ENCODE data around the gene KSR2. TPM values are rescaled to one million over a fixed set of nuclear protein-coding genes. Genes with fewer than 3 reads are reported as not detected.

KSR2 gene
- total RNA-seq, 1 experiment from 2014 or later, result 0.15 TPM

DNA sequence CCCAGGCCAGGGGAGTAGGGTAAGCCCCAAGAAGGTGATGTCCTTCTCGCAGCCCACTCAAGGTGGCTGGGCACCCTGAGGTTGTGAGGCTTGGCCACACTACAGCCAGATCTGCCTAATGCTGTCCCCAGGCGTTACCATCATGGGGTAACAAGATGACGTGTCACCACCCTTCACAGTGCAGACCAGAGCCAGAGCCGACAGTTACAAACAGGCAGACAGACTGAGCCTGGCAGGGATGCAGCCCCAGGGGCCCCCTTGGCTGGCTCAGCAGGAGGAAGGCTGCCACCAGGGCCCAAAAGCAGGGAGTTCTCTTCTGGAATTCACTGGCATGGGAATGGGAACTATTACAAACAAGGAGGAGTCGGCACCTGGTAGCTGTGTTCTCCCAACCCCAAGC is 304.6 kb downstream of the KSR2 start:
- H3K36me3 ChIP-seq (ENCODE audit: control insufficient read depth, insufficient read depth, low read length), result no peaks in the 10 kb centered on the region
- TF ChIP-seq, protein P1, sequence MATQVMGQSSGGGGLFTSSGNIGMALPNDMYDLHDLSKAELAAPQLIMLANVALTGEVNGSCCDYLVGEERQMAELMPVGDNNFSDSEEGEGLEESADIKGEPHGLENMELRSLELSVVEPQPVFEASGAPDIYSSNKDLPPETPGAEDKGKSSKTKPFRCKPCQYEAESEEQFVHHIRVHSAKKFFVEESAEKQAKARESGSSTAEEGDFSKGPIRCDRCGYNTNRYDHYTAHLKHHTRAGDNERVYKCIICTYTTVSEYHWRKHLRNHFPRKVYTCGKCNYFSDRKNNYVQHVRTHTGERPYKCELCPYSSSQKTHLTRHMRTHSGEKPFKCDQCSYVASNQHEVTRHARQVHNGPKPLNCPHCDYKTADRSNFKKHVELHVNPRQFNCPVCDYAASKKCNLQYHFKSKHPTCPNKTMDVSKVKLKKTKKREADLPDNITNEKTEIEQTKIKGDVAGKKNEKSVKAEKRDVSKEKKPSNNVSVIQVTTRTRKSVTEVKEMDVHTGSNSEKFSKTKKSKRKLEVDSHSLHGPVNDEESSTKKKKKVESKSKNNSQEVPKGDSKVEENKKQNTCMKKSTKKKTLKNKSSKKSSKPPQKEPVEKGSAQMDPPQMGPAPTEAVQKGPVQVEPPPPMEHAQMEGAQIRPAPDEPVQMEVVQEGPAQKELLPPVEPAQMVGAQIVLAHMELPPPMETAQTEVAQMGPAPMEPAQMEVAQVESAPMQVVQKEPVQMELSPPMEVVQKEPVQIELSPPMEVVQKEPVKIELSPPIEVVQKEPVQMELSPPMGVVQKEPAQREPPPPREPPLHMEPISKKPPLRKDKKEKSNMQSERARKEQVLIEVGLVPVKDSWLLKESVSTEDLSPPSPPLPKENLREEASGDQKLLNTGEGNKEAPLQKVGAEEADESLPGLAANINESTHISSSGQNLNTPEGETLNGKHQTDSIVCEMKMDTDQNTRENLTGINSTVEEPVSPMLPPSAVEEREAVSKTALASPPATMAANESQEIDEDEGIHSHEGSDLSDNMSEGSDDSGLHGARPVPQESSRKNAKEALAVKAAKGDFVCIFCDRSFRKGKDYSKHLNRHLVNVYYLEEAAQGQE (IDR thresholded peaks at IDR 0.05; ENCODE audit: insufficient read depth in 1 of 2, low read depth in 2 of 2, low read length in 1 of 2), result no peak
- TF ChIP-seq CTCF (IDR thresholded peaks at IDR 0.05) (no peak), POLR2AphosphoS5 (IDR thresholded peaks at IDR 0.05; ENCODE audit: low read depth, low read length) (no peak)
- in situ Hi-C loops (cut with HindIII; ENCODE audit: low pct_unique_long_range_greater_than_20kb, low sequenced_read_pairs) (no loop called here), intact Hi-C loops (cut with micrococcal nuclease; ENCODE audit: unreplicated experiment) (no loop called here)
- CTCF ChIA-PET, result no interaction called here
- ATAC-seq (no peak), DNase-seq (ENCODE audit: low read depth, low spot score) (no peak)
- peaks cover 4% of the 10 kb centered on the region; the same call in 1 of the 2 replicates for H3K27me3 ChIP-seq (ENCODE audit: control insufficient read depth, insufficient read depth, low read length)
- no peak overlapping the region for H3K27ac ChIP-seq (ENCODE audit: low read length)
- no TSS peak for BruUV-seq (replicated peaks)
- H3K9me3 ChIP-seq (ENCODE audit: control insufficient read depth, insufficient read depth, low read depth, low read length), result no peaks in the 10 kb centered on the region
- no peak overlapping the region for H3K4me3 ChIP-seq (ENCODE audit: low read depth in 2 of 2, low read length in 2 of 2)
- POLR2A ChIA-PET, result no interaction called here
- H3K4me1 ChIP-seq (ENCODE audit: control insufficient read depth, insufficient read depth, low read length), result no peaks in the 10 kb centered on the region

DNA sequence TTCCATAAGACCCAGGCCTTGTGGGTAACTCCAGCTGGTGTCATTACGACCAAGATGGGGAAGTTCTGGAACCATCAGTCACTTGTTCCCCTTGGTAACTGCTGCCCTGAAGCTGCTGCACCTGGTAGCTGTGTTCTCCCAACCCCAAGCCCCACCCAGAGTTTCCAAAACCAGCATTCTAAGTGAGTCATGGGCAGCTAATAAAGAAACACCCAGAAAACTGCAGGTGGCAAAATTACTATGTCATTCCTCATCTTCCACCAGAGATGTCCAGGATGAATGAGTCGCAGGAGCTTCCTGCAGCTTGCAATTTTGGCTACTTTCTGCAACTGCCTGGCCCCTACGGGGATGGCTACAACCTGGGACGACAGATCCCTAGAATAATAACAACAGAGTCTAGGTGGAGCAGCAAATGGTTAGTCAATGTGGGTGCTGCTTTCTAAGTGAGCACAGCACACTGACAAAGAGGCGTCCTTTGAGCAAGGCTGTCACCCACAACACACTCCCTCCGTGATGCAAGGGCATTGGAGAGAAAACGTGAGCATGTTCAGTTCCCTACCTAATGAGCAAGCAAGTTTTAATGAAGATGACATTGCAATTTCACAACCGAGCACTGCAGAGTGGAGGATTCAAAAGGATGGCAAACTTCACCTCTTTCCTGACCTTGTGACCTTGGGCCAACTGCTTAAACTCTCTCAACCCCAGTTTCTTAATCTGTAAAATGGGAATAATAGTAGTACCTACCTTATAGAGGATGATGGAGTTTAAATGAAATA is 306.0 kb downstream of the KSR2 start:
- H3K4me3 ChIP-seq (ENCODE audit: low read depth in 2 of 2, low read length in 2 of 2), result no peak overlapping the region
- no peak overlapping the region for H3K27ac ChIP-seq (ENCODE audit: low read length)
- peaks cover 4% of the 10 kb centered on the region; the same call in 1 of the 2 replicates for H3K27me3 ChIP-seq (ENCODE audit: control insufficient read depth, insufficient read depth, low read length)
- BruUV-seq (replicated peaks), result no TSS peak
- ChIA-PET POLR2A (no interaction called here), CTCF (interaction anchor here (0.6 kb wide), 1 partner anchor 187 kb away, joined by 3 read pairs; no protein-coding TSS in a partner anchor)
- no peak for ATAC-seq
- H3K36me3 ChIP-seq (ENCODE audit: control insufficient read depth, insufficient read depth, low read length), result no peaks in the 10 kb centered on the region
- no peak for TF ChIP-seq POLR2AphosphoS5 (IDR thresholded peaks at IDR 0.05; ENCODE audit: low read depth, low read length)
- no peak for TF ChIP-seq TCF7L2 (IDR thresholded peaks at IDR 0.05; ENCODE audit: low read depth, low read length)
- TF ChIP-seq, protein P1 (IDR thresholded peaks at IDR 0.05; ENCODE audit: insufficient read depth in 1 of 2, low read depth in 2 of 2, low read length in 1 of 2), result no peak
- TF ChIP-seq CTCF (IDR thresholded peaks at IDR 0.05), result no peak
- TF ChIP-seq SIN3A (IDR thresholded peaks at IDR 0.05; ENCODE audit: borderline replicate concordance, insufficient read depth, low read depth, low read length), result no peak
- no peaks in the 10 kb centered on the region for H3K4me1 ChIP-seq (ENCODE audit: control insufficient read depth, insufficient read depth, low read length)
- in situ Hi-C loops (cut with HindIII; ENCODE audit: low pct_unique_long_range_greater_than_20kb, low sequenced_read_pairs) (no loop called here), intact Hi-C loops (cut with micrococcal nuclease; ENCODE audit: unreplicated experiment) (no loop called here)
- H3K9me3 ChIP-seq (ENCODE audit: control insufficient read depth, insufficient read depth, low read depth, low read length), result no peaks in the 10 kb centered on the region
- no peak for DNase-seq (ENCODE audit: low read depth, low spot score)
